ENCODE data around the gene STAT2. TPM values are rescaled to one million over a fixed set of nuclear protein-coding genes. Genes with fewer than 3 reads are reported as not detected.
"Not testable (repeated sequence)": the region's sequence is repeated elsewhere in the genome, so short reads cannot be mapped to it uniquely, and the experiment has no call there.

Gene STAT2
- total and polyA plus RNA-seq, 2 of the 13 experiments (the other 11 are each of a cell fraction or from before 2014, with no cell fraction given): 43.5 to 84.6 TPM

GRCh38 chr12:56350662-56351061 lies 9.2 kb downstream of the STAT2 start (continued):
- no peak for TF ChIP-seq BATF2 (CRISPR knock-in tag; IDR thresholded peaks at IDR 0.05)

GRCh38 chr12:56348776-56349175 lies 11.1 kb downstream of the STAT2 start:
- Histone ChIP-seq H3K27me3 (ENCODE audit: control insufficient read depth in 1 of 2, insufficient read depth in 2 of 2, low read length in 2 of 2) (no peaks in the 10 kb centered on the region), H3K9ac (ENCODE audit: insufficient read depth, low read depth, low read length) (no peak overlapping the region), H4K20me1 (ENCODE audit: insufficient read depth, low read length) (no peaks in the 10 kb centered on the region), H3K27ac (ENCODE audit: extremely low read length, insufficient read depth, low read length) (no peak overlapping the region), H3K4me1 (ENCODE audit: insufficient read depth, low read length) (no peaks in the 10 kb centered on the region), H2AFZ (ENCODE audit: low read length) (no peak overlapping the region), H3K9me3 (ENCODE audit: low read length) (no peaks in the 10 kb centered on the region), H3K79me2 (ENCODE audit: insufficient read depth, low read length) (no peaks in the 10 kb centered on the region), H3K4me3 (replicated peaks in 1 of 3; ENCODE audit: insufficient read depth in 1 of 3, low read depth in 2 of 3, low read length in 3 of 3) (no peak overlapping the region), H3K36me3 (replicated peaks in 1 of 2; ENCODE audit: control insufficient read depth in 1 of 2, insufficient read depth in 2 of 2, low read length in 2 of 2) (peaks cover 27 to 60% of the 10 kb centered on the region in 2 experiments), H3K4me2 (ENCODE audit: low read depth, low read length) (no peak overlapping the region)
- ATAC-seq (no peak), DNase-seq (ENCODE audit: low spot score) (no peak), FAIRE-seq (no peak)
- ChIA-PET CTCF (ENCODE audit: low intra/inter-chr PET ratio, low total read pairs) (no interaction called here), POLR2A (interaction anchor here (1.2 to 9.0 kb wide), 4 partner anchors 10 to 33 kb away, joined by 4 to 47 read pairs (median 8); partner anchors contain the start of genes CNPY2, PAN2 and STAT2)
- in situ Hi-C loops (cut with HindIII; ENCODE audit: extremely low pct_ligation_motif_present, low pct_unique_long_range_greater_than_20kb): no loop called here
- no TSS peak for BruUV-seq (replicated peaks)
- TF ChIP-seq KDM1A (CRISPR knock-in tag; IDR thresholded peaks at IDR 0.05): no peak
- WGBS (ENCODE audit: low lambda C conversion rate): 95% methylated on average over 5 of the region's 5 CpGs
- intact Hi-C loops (cut with micrococcal nuclease; ENCODE audit: unreplicated experiment): no loop called here

GRCh38 chr12:56347255-56347654 lies 12.7 kb downstream of the STAT2 start:
- H2AFZ ChIP-seq (ENCODE audit: low read length); FAIRE-seq; H3K79me2 ChIP-seq (ENCODE audit: insufficient read depth, low read length); H3K9me3 ChIP-seq (ENCODE audit: low read length); CTCF ChIA-PET (ENCODE audit: low intra/inter-chr PET ratio, low total read pairs); H3K27me3 ChIP-seq (ENCODE audit: control insufficient read depth in 1 of 2, insufficient read depth in 2 of 2, low read length in 2 of 2); H3K4me1 ChIP-seq (ENCODE audit: insufficient read depth, low read length); H3K4me3 ChIP-seq (replicated peaks in 1 of 3; ENCODE audit: insufficient read depth in 1 of 3, low read depth in 2 of 3, low read length in 3 of 3); H3K9ac ChIP-seq (ENCODE audit: insufficient read depth, low read depth, low read length); BruUV-seq (replicated peaks); ATAC-seq; intact Hi-C loops (cut with micrococcal nuclease; ENCODE audit: unreplicated experiment); DNase-seq (ENCODE audit: low spot score); H3K4me2 ChIP-seq (ENCODE audit: low read depth, low read length); in situ Hi-C loops (cut with HindIII; ENCODE audit: extremely low pct_ligation_motif_present, low pct_unique_long_range_greater_than_20kb); H3K27ac ChIP-seq (ENCODE audit: extremely low read length, insufficient read depth, low read length); H4K20me1 ChIP-seq (ENCODE audit: insufficient read depth, low read length): not testable (repeated sequence)
- 97% methylated on average over 9 of the region's 9 CpGs for WGBS (ENCODE audit: low lambda C conversion rate)
- POLR2A ChIA-PET: interaction anchor here (2.5 to 9.0 kb wide), 2 partner anchors 12 to 14 kb away, joined by 10 to 47 read pairs; partner anchors contain the start of genes PAN2 and STAT2
- peaks cover 27 to 63% of the 10 kb centered on the region in 2 experiments for H3K36me3 ChIP-seq (replicated peaks in 1 of 2; ENCODE audit: control insufficient read depth in 1 of 2, insufficient read depth in 2 of 2, low read length in 2 of 2)
